ENCODE data around the gene CRTC1. TPM values are rescaled to one million over a fixed set of nuclear protein-coding genes. Genes with fewer than 3 reads are reported as not detected.
"Not testable (repeated sequence)": the region's sequence is repeated elsewhere in the genome, so short reads cannot be mapped to it uniquely, and the experiment has no call there.

Gene CRTC1
- total RNA-seq, 1 experiment from 2014 or later, result 1.6 TPM

DNA sequence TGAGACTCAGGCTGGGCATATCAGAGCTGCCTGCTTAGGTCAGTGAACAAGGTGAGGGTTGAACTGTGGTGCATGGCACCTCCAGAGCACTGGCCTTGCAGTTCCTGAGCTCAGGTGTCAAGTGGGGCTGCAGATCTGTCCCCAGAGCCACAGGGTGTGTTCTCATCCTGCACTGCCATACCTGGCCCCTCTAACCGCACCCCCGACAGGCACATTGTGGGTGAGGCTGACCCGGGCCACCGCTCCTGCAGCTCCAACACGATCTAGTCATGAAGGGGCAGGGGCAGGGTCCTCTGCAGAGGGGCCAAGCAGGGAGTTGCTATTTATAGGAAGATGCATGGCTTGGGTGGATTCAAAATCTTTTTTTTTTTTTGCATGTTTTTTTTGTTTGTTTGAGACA, 16.7 kb upstream of the CRTC1 start:
- in situ Hi-C loops (cut with HindIII; ENCODE audit: low pct_unique_long_range_greater_than_20kb, low sequenced_read_pairs), result no loop called here
- no peak for DNase-seq (ENCODE audit: low read depth)

DNA sequence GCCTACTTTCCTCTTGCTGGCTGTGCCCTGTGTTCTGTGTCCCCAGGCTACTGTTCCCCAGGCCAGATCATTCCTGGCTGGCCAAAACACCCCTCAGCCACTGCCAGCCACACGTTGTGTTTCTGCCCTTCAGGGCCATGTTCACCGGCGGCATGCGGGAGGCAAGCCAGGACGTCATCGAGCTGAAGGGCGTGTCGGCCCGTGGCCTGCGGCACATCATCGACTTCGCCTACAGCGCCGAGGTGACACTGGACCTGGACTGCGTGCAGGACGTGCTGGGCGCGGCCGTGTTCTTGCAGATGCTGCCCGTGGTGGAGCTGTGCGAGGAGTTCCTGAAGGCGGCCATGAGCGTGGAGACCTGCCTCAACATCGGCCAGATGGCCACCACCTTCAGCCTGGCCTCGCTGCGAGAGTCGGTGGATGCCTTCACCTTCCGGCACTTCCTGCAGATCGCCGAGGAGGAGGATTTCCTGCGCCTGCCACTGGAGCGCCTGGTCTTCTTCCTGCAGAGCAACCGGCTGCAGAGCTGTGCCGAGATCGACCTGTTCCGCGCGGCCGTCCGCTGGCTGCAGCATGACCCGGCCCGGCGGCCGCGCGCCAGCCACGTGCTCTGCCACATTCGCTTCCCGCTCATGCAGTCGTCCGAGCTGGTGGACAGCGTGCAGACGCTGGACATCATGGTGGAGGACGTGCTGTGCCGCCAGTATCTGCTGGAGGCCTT, 15.8 kb upstream of the CRTC1 start:
- in situ Hi-C loops (cut with HindIII; ENCODE audit: low pct_unique_long_range_greater_than_20kb, low sequenced_read_pairs), result no loop called here
- DNase-seq (ENCODE audit: low read depth), result no peak

DNA sequence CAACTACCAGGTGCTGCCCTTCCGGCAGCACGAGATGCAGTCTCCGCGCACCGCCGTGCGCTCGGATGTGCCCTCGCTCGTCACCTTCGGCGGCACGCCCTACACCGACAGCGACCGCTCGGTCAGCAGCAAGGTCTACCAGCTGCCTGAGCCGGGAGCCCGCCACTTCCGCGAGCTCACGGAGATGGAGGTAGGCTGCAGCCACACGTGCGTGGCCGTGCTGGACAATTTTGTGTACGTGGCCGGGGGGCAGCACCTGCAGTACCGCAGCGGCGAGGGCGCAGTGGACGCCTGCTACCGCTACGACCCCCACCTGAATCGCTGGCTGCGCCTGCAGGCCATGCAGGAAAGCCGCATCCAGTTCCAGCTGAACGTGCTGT, 15.2 kb upstream of the CRTC1 start:
- DNase-seq (ENCODE audit: low read depth), result no peak
- in situ Hi-C loops (cut with HindIII; ENCODE audit: low pct_unique_long_range_greater_than_20kb, low sequenced_read_pairs), result no loop called here

DNA sequence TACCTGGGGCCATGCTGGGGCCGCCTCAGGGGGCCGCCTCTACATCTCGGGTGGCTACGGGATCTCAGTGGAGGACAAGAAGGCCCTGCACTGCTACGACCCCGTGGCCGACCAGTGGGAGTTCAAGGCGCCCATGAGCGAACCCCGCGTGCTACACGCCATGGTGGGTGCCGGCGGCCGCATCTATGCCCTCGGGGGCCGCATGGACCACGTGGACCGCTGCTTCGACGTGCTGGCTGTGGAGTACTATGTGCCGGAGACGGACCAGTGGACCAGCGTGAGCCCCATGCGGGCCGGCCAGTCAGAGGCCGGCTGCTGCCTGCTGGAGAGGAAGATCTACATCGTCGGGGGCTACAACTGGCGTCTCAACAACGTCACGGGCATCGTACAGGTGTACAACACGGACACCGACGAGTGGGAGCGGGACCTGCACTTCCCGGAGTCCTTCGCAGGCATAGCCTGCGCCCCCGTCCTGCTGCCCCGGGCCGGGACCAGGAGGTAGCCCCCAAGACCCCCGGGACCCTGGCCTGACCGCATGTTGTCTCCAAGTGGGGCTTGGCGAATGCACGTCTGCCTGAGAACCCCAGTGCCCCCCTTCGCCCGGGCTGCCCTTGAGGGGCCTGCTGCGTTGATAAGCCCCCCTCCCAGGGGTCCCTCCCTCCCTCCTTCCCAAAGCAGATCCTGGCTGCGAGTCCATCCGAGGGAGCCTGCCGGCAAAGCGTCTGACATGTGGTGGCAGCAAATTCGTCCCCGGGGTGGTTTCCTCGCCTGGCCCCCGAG, 14.5 kb upstream of the CRTC1 start:
- in situ Hi-C loops (cut with HindIII; ENCODE audit: low pct_unique_long_range_greater_than_20kb, low sequenced_read_pairs), result no loop called here

DNA sequence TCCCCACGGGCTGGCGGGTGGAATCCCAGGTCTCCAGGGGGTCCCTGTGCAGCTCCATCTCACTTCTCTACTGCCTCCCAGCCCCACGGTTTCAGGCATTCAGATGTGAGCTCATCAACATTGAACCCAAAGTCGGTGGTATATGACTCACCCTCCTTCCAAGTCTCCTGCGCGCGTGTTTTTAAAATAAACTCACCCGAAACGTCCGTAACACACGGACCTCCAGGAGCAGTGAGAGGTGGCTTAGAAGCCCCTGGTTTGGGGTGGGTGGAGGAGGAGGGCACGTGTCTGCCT, 14.0 kb upstream of the CRTC1 start:
- in situ Hi-C loops (cut with HindIII; ENCODE audit: low pct_unique_long_range_greater_than_20kb, low sequenced_read_pairs), result no loop called here
- no peak for DNase-seq (ENCODE audit: low read depth)

More for the DNA sequence above, 14.5 kb upstream of the CRTC1 start:
- DNase-seq (ENCODE audit: low read depth), result no peak

DNA sequence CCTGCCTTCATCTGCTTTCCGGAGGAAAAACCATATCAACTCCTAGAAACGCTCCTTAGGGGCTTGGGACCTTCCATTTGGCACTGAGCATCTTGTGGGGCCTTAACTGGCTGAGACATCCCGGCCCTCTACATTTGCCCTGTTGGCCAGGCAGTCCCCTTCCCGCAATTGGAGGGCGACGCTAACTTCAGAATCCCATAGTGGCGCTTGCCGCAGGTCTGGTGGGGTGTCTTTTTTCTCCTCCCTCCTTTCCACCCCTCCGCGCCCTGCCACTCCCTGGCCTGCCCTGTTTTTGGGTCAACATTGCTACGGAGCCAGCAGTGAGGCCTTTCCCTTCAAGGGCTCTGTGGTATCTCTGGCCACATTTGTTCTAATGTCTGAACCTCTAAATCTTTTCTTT, 13.6 kb upstream of the CRTC1 start:
- no peak for DNase-seq (ENCODE audit: low read depth)
- in situ Hi-C loops (cut with HindIII; ENCODE audit: low pct_unique_long_range_greater_than_20kb, low sequenced_read_pairs), result no loop called here

DNA sequence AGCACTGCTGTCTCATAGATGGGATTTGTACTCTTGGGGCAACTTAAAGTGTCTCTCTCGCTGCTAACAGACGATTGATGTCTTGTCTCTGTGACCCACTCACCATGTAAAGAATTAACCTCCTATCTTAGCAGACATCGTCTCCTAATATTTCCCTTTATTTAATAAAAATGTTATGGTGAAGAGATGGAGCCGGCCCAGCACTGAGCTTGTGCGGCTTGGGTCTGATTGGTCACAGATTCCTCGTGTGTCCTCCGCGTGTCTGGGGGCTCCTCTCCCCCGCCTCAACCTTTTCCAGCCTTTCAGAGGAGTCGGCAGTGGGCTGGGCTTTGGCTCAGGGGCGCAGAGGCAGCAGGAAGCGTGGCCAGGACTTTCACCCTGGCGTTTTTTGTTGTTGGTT, 13.2 kb upstream of the CRTC1 start:
- in situ Hi-C loops (cut with HindIII; ENCODE audit: low pct_unique_long_range_greater_than_20kb, low sequenced_read_pairs), result no loop called here
- no peak for DNase-seq (ENCODE audit: low read depth)

DNA sequence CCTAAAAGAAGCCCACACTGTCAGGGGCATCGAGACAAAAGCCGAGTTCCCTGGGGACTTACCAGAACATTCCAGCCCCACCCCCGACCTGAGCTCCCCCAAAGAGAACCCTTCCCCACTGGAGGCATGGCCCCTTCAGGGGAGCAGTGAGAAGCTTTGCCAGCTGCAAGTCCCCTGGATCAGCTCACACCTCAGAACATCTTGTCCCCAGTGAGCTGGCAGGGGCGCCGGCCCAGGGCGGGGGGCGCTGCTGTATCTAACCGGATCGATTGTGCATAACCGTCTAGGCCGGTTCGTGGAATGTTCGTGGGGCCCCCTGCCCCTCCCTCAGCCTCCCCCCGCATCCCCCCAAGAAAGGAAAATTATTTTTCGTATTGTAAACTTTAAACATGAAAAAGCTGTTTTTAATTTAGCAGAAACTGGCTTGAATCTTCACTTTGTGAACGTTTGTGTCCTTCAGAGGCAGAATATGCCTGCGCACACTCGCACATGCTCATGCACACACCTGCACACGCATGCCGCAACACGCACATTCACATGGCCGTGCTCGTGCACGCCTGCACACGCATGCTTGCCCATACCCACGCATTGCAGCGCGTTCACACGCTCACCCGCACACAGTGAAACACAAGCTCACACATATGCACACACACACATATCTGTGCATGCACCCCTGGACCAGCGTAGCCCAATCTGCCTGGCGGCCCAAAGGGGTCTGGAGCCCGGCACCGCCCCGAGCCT, 12.0 kb upstream of the CRTC1 start:
- in situ Hi-C loops (cut with HindIII; ENCODE audit: low pct_unique_long_range_greater_than_20kb, low sequenced_read_pairs), result no loop called here
- DNase-seq (ENCODE audit: low read depth), result no peak

DNA sequence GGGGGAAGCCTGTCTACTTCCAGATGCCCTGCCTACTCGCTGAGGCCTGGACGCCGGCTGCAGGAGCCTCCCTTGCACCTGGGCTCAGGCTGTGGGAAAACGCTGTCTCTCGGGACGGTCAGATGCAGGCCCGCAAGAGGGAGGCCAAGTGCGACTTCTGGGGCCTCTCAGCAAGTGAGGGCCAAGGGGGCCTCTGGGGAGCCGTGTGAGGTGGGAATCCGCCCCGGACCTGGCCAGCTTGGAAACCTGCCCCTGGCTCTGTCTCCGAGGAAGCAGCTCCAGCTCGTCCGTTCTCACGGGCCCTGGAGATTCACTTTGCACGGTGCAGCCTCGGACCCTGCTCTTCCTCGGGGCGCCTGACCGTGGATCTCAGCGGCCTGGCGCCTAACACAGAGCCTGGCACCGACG, 11.4 kb upstream of the CRTC1 start:
- DNase-seq (ENCODE audit: low read depth), result no peak
- in situ Hi-C loops (cut with HindIII; ENCODE audit: low pct_unique_long_range_greater_than_20kb, low sequenced_read_pairs), result no loop called here

DNA sequence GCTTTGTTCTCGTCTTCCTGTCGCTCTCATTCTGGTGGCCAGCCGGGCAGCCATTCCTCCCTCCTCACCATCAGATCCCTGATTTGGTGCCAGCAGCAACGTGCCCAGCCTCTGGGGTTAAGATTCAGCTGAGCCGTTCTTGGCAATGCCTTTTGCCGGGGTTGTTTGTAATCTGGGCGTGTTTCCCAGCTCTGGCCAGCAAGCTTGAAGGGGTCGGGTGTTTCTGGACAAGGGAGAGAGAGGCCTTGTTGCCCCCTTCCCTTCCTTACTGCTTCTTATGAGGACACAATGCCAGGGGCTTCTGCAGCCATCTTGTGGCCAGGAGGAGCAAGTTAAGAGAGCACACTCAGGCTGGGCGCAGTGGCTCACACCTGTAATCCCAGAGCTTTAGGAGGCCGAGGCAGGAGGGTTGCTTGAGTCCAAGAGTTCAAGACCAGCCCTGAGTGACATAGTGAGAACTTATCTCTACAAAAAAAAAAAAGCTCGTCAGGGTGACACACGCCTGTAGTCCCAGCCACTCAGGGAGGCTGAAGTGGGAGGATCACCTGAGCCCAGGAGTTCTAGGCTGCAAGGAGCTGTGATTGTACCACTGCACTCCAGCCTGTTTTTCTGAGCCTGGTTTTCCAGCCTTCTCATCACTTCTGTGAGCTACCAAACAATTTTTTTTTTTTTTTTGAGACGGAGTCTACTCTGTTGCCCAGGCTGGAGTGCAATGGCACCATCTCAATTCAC, 10.7 kb upstream of the CRTC1 start:
- in situ Hi-C loops (cut with HindIII; ENCODE audit: low pct_unique_long_range_greater_than_20kb, low sequenced_read_pairs), result no loop called here
- DNase-seq (ENCODE audit: low read depth), result no peak

DNA sequence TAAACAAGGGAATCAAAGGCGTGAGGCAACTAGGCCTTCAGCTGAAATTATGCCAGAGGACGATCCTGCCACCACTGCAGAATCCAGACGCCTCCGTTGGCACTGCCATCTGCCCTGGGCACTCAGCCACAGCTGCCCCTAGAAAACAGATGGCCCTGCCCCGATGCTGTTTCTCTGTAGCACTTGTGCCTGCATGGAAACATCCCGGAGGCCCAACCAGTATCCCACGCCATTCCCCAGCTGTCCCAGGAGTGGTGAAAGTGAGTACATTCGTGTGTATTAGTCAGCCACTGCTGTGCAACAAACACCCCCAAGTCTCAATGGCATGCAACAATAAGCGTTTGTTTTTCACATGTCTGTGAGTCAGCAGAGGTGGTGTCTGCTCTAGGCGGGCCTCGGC, 8.9 kb upstream of the CRTC1 start:
- in situ Hi-C loops (cut with HindIII; ENCODE audit: low pct_unique_long_range_greater_than_20kb, low sequenced_read_pairs), result no loop called here
- no peak for DNase-seq (ENCODE audit: low read depth)

DNA sequence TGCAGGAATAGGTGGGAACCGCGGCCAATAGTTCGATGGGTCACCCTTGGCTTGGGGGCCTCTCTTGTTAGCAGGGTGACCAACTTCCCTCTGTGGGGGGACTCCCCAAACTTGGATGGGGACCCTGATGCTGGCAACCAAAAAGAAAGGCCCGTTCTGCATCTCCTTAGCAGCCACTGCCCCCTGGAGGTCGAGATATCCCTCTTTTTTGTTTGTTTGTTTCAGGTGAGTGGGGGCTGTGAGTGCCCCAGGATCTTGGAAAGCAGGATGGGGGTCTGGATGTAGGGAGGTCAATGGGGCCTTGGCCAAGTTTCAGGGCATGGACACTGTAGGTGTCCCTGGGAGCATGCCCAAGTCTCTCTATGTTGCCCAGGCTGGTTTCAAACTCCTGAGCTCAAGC, 7.7 kb upstream of the CRTC1 start:
- DNase-seq (ENCODE audit: low read depth), result no peak
- in situ Hi-C loops (cut with HindIII; ENCODE audit: low pct_unique_long_range_greater_than_20kb, low sequenced_read_pairs), result no loop called here

DNA sequence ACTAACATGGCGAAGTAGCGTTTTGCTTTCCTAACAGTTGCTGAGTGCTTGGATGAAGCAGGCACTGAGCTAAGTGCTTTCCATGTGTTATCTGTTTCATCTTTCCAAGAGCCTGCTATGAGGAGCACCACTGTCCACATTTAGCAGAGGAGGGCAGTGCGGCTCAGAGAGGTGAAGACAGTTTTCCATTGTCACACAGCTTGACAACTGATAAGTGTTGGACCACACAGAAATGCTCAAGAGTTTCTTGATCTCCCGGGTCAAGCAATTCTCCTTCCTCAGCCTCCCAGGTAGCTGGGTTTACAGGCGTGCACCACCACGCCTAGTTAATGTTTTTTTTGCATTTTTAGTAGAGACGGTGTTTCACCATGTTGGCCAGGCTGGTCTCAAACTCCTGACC, 6.8 kb upstream of the CRTC1 start:
- no peak for DNase-seq (ENCODE audit: low read depth)
- in situ Hi-C loops (cut with HindIII; ENCODE audit: low pct_unique_long_range_greater_than_20kb, low sequenced_read_pairs), result no loop called here

DNA sequence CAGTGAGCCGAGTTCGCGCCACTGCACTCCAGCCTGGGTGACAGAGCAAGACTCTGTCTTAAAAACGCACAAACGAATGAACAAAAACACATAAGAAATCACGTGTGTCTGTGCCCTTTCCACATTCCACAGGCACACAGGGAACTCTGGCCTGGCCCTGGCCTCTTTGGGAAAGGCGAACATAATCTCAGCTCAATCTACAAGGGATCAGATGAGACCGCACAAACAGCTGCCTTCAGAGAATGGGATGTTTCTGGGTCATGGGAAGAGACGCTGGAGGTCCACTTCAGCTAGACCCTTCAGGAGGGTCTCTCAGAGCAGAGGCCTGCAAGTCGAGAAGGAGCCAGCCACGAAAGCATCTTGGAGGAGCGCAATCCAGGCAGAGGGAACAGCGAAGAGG, 6.3 kb upstream of the CRTC1 start:
- DNase-seq (ENCODE audit: low read depth), result no peak
- in situ Hi-C loops (cut with HindIII; ENCODE audit: low pct_unique_long_range_greater_than_20kb, low sequenced_read_pairs), result no loop called here

DNA sequence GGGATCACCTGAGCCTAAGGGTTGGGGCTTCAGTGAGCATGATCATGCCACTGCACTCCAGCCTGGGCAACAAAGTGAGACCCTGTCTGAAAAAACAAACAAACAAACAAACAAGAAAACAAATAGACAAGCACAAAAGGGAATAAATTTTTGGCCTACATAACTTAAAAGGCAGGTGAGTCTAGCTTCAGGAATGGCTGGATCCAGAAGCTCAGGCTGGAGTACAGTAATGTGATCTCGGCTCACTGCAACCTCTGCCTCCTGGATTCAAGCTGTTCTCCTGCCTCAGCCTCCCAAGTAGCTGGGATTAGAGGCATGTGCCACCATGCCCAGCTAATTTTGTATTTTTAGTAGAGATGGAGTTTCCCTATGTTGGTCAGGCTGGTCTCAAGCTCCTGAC, 3.3 kb upstream of the CRTC1 start:
- in situ Hi-C loops (cut with HindIII; ENCODE audit: low pct_unique_long_range_greater_than_20kb, low sequenced_read_pairs), result not testable (repeated sequence)

DNA sequence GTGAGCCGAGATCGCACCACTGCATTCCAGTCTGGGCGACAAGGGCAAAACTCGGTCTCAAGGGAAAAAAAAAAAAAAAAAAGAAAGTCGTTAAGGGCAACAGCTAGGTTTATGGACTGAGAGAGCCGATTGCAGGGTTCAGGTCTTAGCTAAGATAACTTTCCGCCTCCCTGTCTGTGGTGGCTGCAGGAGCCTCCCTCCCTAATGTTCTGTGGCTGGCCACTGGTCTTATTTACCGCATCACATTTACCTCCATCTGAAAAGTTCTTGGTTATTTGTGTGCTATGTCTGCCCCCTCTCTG, 722 bp upstream of the CRTC1 start:
- DNase-seq (ENCODE audit: low read depth), result no peak
- in situ Hi-C loops (cut with HindIII; ENCODE audit: low pct_unique_long_range_greater_than_20kb, low sequenced_read_pairs), result no loop called here

More for the DNA sequence above, 3.3 kb upstream of the CRTC1 start:
- not testable (repeated sequence) for DNase-seq (ENCODE audit: low read depth)

DNA sequence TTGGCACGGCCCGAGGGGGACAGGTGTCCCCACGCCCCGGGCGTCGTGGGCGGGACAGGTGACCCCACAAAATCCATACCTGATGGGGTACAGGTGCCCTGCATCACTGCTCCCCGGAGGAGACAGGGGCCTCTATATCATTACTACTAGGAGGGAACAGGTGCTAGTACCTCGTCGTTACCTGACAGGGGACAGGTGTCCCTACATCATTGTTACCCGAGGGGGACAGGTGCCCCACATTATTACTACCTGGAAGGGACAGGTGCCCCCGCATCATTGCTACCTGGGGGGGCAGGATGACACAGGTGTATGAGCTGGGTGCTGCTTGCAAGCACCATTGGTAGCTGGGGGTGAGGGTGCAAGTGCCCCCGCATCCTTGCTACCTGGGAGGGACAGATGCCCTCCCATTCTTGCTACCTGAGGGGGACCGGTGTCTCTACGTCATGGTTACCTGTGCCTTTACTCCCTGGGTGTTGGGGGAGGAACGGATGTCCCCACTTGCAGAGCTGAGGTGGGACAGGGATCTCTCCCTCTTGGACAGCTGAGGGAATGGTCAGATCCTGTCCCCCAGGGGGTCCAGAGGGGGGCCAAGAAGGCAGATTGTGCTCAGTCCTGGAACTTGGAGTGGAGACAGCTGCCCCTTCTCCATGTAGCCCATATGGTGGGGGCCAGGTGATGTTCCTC, 620 bp downstream of the CRTC1 start:
- in situ Hi-C loops (cut with HindIII; ENCODE audit: low pct_unique_long_range_greater_than_20kb, low sequenced_read_pairs), result no loop called here
- DNase-seq (ENCODE audit: low read depth), result no peak

DNA sequence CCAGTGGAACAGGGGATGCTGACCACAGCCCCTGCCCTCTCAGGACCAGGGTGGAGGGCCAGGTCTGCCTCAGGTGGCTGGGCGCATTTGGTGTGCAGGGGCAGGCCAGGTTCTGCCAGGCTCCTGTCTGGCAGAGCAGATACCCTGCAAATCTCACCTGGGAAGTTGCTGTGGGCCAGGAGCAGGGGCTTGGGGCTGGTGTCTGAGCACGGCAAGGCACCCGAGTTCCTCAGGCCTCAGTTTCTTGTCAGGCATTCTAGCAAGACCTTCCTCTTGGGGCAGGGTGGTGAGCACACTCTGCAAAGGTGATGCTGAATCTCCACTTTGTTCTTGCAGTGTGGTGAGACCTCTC, 1.1 kb downstream of the CRTC1 start:
- in situ Hi-C loops (cut with HindIII; ENCODE audit: low pct_unique_long_range_greater_than_20kb, low sequenced_read_pairs), result no loop called here
- DNase-seq (ENCODE audit: low read depth), result no peak

Data from Caki2 (cell line).